Measurements from ENCODE around the gene CDH23. TPM values are rescaled to one million over a fixed set of nuclear protein-coding genes. Genes with fewer than 3 reads are reported as not detected.
A peak's percentile ranks its signal among the peaks of the same experiment; 100 is the strongest.

Gene CDH23
- total and polyA plus RNA-seq, 9 of the 15 experiments (the other 6 are each of a cell fraction or from before 2014, with no cell fraction given) = 0.18 to 1.2 (median 0.47) TPM

DNA sequence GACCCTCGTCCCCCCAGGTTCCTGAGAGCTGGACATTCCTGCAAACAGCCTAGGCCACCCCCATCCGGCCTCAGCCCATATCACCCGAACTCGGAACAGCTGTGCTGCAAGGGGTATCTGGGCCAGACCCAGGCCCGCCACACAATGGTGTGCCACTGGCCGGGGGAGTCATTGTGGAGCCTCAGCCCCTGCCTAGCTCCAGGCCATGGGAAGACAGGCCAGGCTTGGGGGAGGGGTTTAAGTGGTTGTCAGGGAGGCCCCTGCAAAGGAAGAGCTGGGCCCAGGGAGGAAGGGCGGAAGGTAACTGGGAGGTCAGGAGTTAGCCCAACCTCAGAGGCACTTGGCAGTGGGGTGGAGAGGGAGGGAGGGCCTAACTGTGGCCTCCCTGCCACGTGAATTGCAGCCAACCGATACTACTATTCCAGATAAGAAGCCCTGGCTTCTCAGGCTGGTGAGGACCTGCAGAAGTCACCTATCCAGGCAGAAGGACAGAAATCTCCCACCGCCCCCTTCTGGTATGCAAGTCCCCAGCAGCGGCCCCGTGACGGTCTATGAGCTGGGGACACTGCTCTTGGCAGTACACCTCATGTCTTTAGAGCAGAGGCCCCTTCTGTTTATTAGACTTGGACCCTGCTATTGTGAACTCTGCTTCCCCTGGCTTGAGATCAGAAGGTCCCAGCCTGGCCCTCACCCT is 349.8 kb downstream of the CDH23 start (continued):
- TF ChIP-seq, protein P1, sequence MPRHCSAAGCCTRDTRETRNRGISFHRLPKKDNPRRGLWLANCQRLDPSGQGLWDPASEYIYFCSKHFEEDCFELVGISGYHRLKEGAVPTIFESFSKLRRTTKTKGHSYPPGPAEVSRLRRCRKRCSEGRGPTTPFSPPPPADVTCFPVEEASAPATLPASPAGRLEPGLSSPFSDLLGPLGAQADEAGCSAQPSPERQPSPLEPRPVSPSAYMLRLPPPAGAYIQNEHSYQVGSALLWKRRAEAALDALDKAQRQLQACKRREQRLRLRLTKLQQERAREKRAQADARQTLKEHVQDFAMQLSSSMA (CRISPR knock-in tag; IDR thresholded peaks at IDR 0.05) = no peak
- peak; percentile 45; the same call in 1 of the 2 replicates for TF ChIP-seq ZKSCAN8 (CRISPR knock-in tag; IDR thresholded peaks at IDR 0.05)

DNA sequence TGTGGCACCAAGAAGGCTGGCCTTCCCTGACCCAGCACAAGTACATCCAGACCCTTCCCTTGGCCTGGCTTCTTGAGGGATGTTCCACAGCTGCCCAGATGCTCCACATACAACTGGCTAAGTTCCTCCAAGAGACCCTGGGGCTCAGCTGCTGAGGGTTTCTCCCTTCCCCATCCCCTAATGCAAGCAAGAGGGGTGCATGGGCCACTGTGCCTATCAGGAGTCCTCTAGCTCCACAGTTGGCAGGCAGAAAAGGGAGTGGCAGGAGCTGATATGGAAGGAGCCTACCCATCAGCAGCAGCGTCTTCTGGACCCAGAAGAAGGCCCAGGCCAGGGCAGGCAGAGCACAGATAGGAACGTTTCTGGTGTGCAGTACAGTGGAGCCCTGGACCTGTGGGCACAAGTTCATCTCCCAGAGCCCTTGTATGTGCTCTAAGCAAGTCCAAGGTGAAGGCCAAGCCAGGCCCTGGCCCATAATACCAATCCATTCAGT is 350.4 kb downstream of the CDH23 start:
- Histone ChIP-seq H4K20me1 (replicated peaks; ENCODE audit: control insufficient read depth, insufficient read depth, low read length) (no peaks in the 10 kb centered on the region), H3K9me3 (replicated peaks; ENCODE audit: control insufficient read depth, insufficient read depth, low read depth, low read length) (no peaks in the 10 kb centered on the region), H3K27ac (ENCODE audit: extremely low read depth, low read depth, low read length) (peak overlapping the region; percentile 64), H3K9me1 (ENCODE audit: control insufficient read depth, insufficient read depth, low read length) (peaks cover 3% of the 10 kb centered on the region), H3K9ac (ENCODE audit: insufficient read depth in 1 of 2, low read depth in 2 of 2, low read length in 2 of 2) (peak overlapping the region; percentile 17 to 62; a peak in 2 of 4 replicates), H3K4me1 (replicated peaks in 1 of 2; ENCODE audit: control insufficient read depth in 2 of 2, insufficient read depth in 2 of 2, low read length in 2 of 2) (peaks cover 66 to 75% of the 10 kb centered on the region in 2 experiments), H3K4me3 (no peak overlapping the region), H3K79me2 (ENCODE audit: control insufficient read depth, insufficient read depth, low read length) (no peaks in the 10 kb centered on the region), H3K27me3 (ENCODE audit: control insufficient read depth in 2 of 2, insufficient read depth in 2 of 2, low read length in 2 of 2) (no peaks in the 10 kb centered on the region), H2AFZ (ENCODE audit: low read depth, low read length) (peak overlapping the region; percentile 79), H3K4me2 (ENCODE audit: insufficient read depth, low read length) (peak overlapping the region; percentile 47; the same call in 1 of the 2 replicates), H3K36me3 (ENCODE audit: control insufficient read depth, insufficient read depth, low read length) (no peaks in the 10 kb centered on the region)
- in situ Hi-C loops (cut with MboI) (no loop called here), intact Hi-C loops (cut with micrococcal nuclease) (loop anchor here (2.0 to 5.0 kb wide), 3 partner anchors 18 to 110 kb away; no protein-coding TSS in a partner anchor)
- DNase-seq (ENCODE audit: extremely low read depth in 1 of 4, low spot score in 3 of 4) = peak in 1 of 4 experiments; percentile 41
- no peak for FAIRE-seq
- peak; percentile 34 for ATAC-seq
- ChIA-PET POLR2A (interaction anchor here (0.7 to 1.8 kb wide), 11 partner anchors 10 to 230 kb away, joined by 3 to 6 read pairs (median 4); no protein-coding TSS in a partner anchor), CTCF (ENCODE audit: low intra/inter-chr PET ratio) (no interaction called here)
- WGBS (ENCODE audit: insufficient coverage, low coverage, missing lambda C conversion rate) = 16% methylated on average over 2 of the region's 2 CpGs
- no TSS peak for BruUV-seq (replicated peaks)
- TF ChIP-seq E2F3 (CRISPR knock-in tag; IDR thresholded peaks at IDR 0.05) = 0 out of 2 replicates have a peak, but pooled peaks have one; percentile 62
- no peak for TF ChIP-seq RUNX1 (IDR thresholded peaks at IDR 0.05; ENCODE audit: low read depth)
- peak; percentile 21; the same call in 1 of the 2 replicates for TF ChIP-seq ZFPM2 (CRISPR knock-in tag; IDR thresholded peaks at IDR 0.05)
- TF ChIP-seq LEF1 (IDR thresholded peaks at IDR 0.05) = no peak
- no peak for TF ChIP-seq ZNF146 (CRISPR knock-in tag; IDR thresholded peaks at IDR 0.05; ENCODE audit: unreplicated experiment)
- no peak for TF ChIP-seq POLR3A (IDR thresholded peaks at IDR 0.05; ENCODE audit: borderline replicate concordance, extremely low read depth, insufficient read depth, insufficient read length)
- no peak for TF ChIP-seq TAL1 (IDR thresholded peaks at IDR 0.05)
- TF ChIP-seq KLF16 (IDR thresholded peaks at IDR 0.05) = no peak
- no peak for TF ChIP-seq ZFX (CRISPR knock-in tag; IDR thresholded peaks at IDR 0.05)
- TF ChIP-seq JUN (IDR thresholded peaks at IDR 0.05; ENCODE audit: borderline replicate concordance, low read depth, low read length) = no peak
- no peak for TF ChIP-seq JUN (CRISPR knock-in tag; IDR thresholded peaks at IDR 0.05; ENCODE audit: borderline replicate concordance)
- TF ChIP-seq, protein P2, sequence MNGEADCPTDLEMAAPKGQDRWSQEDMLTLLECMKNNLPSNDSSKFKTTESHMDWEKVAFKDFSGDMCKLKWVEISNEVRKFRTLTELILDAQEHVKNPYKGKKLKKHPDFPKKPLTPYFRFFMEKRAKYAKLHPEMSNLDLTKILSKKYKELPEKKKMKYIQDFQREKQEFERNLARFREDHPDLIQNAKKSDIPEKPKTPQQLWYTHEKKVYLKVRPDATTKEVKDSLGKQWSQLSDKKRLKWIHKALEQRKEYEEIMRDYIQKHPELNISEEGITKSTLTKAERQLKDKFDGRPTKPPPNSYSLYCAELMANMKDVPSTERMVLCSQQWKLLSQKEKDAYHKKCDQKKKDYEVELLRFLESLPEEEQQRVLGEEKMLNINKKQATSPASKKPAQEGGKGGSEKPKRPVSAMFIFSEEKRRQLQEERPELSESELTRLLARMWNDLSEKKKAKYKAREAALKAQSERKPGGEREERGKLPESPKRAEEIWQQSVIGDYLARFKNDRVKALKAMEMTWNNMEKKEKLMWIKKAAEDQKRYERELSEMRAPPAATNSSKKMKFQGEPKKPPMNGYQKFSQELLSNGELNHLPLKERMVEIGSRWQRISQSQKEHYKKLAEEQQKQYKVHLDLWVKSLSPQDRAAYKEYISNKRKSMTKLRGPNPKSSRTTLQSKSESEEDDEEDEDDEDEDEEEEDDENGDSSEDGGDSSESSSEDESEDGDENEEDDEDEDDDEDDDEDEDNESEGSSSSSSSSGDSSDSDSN (IDR thresholded peaks at IDR 0.05; ENCODE audit: borderline replicate concordance in 1 of 2, low read depth in 2 of 2, low read length in 2 of 2) = no peak
- TF ChIP-seq, protein P3, sequence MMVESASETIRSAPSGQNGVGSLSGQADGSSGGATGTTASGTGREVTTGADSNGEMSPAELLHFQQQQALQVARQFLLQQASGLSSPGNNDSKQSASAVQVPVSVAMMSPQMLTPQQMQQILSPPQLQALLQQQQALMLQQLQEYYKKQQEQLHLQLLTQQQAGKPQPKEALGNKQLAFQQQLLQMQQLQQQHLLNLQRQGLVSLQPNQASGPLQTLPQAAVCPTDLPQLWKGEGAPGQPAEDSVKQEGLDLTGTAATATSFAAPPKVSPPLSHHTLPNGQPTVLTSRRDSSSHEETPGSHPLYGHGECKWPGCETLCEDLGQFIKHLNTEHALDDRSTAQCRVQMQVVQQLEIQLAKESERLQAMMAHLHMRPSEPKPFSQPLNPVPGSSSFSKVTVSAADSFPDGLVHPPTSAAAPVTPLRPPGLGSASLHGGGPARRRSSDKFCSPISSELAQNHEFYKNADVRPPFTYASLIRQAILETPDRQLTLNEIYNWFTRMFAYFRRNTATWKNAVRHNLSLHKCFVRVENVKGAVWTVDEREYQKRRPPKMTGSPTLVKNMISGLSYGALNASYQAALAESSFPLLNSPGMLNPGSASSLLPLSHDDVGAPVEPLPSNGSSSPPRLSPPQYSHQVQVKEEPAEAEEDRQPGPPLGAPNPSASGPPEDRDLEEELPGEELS (CRISPR knock-in tag; IDR thresholded peaks at IDR 0.05; ENCODE audit: borderline replicate concordance) = no peak
- TF ChIP-seq MIER1 (IDR thresholded peaks at IDR 0.05; ENCODE audit: low read depth) = no peak
